GM21619 (cell line): Measurements from ENCODE around the gene PINK1.

Source experiments
- ATAC-seq: cut with Tn5 transposase; IDR thresholded peaks from one replicate; pipeline ENCODE4 v1.9.1; 2021; ENCODE audit not compliant: unreplicated experiment

The PINK1 gene

GRCh38 chr1:20678599-20678998 is 45.3 kb downstream of the PINK1 start:
- ATAC-seq, result no peak

- ATAC-seq, result no peak
Observed at GRCh38 chr1:20680269-20680668, 47.0 kb downstream of the PINK1 start.

GRCh38 chr1:20681999-20682398 is 48.7 kb downstream of the PINK1 start:
- no peak for ATAC-seq

- ATAC-seq, result no peak
Observed at GRCh38 chr1:20682571-20683236, 49.4 kb downstream of the PINK1 start.

- ATAC-seq, result no peak
Observed at GRCh38 chr1:20683614-20684013, 50.4 kb downstream of the PINK1 start.

- ATAC-seq, result no peak
Observed at GRCh38 chr1:20684050-20684620, 50.9 kb downstream of the PINK1 start.

GRCh38 chr1:20684651-20685050 is 51.4 kb downstream of the PINK1 start:
- ATAC-seq, result no peak

- ATAC-seq, result no peak
Observed at GRCh38 chr1:20685099-20685662, 51.9 kb downstream of the PINK1 start.

- no peak for ATAC-seq
Observed at GRCh38 chr1:20685741-20686140, 52.5 kb downstream of the PINK1 start.

- no peak for ATAC-seq
Observed at GRCh38 chr1:20686883-20687725, 53.8 kb downstream of the PINK1 start.

- no peak for ATAC-seq
Observed at GRCh38 chr1:20689645-20690056, 56.4 kb downstream of the PINK1 start.

- no peak for ATAC-seq
Observed at GRCh38 chr1:20691872-20692271, 58.6 kb downstream of the PINK1 start.

GRCh38 chr1:20693623-20694022 is 60.4 kb downstream of the PINK1 start:
- no peak for ATAC-seq

GRCh38 chr1:20695515-20695914 is 62.3 kb downstream of the PINK1 start:
- ATAC-seq, result no peak

- ATAC-seq, result peak; percentile 79
Observed at GRCh38 chr1:20696397-20697333, 63.4 kb downstream of the PINK1 start.

GRCh38 chr1:20697563-20697962 is 64.3 kb downstream of the PINK1 start:
- no peak for ATAC-seq

GRCh38 chr1:20698195-20698910 is 65.1 kb downstream of the PINK1 start:
- ATAC-seq, result no peak

GRCh38 chr1:20699558-20699957 is 66.3 kb downstream of the PINK1 start:
- no peak for ATAC-seq

- ATAC-seq, result no peak
Observed at GRCh38 chr1:20700636-20701215, 67.5 kb downstream of the PINK1 start.
